Fibroblast of upper back skin (primary cell): Measurements from ENCODE around the gene B3GAT3.
A peak's percentile ranks its signal among the peaks of the same experiment; 100 is the strongest.
"Not testable (repeated sequence)": the region's sequence is repeated elsewhere in the genome, so short reads cannot be mapped to it uniquely, and the experiment has no call there.

Source experiments
- DNase-seq: peaks from one replicate; pipeline ENCODE4 v3.0.0-alpha.2; 2013

The B3GAT3 gene

DNA sequence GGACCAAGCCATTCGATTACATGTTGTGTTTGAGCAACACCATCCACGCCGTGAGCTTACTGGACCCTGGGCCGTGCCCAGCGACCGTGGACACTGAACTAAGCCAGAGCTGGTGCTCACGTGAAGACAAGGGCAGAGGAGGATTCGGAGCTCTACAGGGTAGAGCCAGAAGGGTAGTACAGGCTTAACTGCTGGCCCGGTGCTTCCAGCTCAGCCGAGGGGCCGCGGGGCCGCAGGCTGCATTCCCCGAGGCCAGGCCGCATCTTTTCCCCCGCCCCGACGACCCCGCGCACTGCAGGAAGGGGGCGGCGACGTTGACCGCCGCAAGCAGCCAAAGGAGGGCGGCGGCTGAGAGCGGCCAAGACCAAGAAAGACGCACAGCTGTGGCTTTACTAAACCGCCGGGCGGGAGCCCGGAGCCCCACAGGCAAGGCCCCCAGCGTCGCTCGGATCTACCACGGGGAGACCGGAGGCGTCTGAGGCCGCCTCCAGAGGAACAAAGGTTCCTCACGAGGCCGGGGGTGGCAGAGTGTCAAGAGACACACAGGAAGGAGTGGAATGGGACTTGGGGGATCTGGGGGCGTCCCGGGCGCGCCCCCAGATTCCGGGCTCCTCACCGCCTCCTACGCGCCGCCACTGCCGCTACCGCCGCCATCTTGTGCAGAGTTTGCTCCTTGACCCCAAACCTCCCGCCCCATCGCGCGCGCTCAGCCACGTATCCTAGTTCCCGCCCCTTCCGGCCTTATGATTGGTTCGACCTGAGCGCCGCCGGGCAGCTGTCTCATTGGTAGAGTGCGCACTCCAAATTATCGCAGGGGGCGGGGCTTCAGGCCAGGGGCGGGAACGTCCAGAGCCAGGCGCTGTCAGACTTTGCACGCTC, 24.4 kb upstream of the B3GAT3 start, which contains the start of gene GANAB:
Gene GANAB, minus strand, starts transcription at position 668 of the 879 bp plus-strand sequence. Its CDS starts 14 bp downstream, at position 654.
- peak; percentile 97 for DNase-seq

DNA sequence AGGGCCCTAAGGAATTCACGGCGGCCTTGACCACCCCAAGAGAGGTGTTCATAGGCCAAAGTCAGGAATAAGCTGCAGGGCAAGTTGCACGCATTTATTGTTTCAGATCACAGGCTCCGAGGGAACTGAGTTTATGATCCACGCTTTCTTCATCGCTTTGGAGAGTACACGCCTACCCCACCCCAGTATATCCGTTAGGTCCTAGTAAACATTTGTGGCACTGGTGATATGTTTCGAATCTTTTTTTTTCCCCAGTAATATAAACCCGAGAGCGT, 23.8 kb upstream of the B3GAT3 start:
- no peak for DNase-seq

DNA sequence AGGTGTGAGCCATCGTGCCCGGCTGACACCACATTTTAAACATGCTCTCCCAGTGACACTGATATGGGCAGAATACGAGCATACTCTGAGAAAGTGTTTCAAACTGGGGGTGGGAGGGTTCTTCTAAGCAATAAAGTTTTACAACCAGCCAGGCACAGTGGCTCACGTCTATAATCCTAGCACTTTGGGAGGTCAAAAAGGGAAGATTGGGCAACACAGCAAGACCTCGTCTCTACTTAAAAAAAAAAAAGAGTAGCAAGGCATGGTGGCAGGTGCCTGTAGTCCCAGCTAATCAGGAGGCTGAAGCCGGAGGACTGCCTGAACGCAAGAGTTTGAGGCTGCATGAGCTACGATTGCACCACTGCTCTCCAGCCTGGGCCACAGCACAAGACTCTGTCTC, 22.4 kb upstream of the B3GAT3 start:
- DNase-seq: no peak

DNA sequence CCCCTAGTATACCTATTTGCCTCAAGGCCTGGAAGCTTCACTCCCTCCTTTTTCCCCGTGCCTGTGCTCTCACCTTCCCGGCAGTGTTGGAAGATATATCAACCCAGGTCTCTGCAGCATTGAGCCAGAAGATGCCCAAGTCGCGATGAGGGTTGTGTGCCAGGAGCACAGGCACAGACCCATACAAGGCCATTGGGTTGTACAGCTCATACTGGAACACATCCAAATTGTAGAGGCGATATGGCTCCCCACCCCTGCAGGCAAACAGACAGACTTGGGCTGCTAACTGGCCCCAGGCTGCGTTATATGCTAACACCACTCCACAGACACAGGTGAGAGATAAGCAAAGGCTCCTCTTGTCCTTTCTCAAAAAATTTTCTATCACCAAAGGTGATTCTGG, 10.7 kb upstream of the B3GAT3 start:
- no peak for DNase-seq

DNA sequence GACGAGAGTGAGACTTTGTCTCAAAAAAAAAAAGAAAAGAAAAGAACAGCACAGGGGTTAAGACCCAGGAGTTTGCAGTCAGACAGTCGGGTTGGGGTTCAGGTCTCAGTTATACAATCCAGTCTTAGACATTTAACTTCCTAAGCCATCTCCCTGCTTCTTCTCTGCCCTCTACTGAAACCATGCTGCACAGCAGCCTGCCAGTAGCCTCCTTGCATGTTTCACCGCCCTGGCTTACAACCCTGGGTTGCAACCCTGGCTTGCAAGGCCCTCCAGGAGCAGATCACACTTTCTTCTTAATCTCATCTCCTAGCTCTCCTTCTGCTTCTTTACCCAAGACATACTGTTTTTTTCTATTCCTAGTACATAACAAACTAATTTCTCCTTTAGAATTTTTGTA, 5.9 kb upstream of the B3GAT3 start:
- no peak for DNase-seq

DNA sequence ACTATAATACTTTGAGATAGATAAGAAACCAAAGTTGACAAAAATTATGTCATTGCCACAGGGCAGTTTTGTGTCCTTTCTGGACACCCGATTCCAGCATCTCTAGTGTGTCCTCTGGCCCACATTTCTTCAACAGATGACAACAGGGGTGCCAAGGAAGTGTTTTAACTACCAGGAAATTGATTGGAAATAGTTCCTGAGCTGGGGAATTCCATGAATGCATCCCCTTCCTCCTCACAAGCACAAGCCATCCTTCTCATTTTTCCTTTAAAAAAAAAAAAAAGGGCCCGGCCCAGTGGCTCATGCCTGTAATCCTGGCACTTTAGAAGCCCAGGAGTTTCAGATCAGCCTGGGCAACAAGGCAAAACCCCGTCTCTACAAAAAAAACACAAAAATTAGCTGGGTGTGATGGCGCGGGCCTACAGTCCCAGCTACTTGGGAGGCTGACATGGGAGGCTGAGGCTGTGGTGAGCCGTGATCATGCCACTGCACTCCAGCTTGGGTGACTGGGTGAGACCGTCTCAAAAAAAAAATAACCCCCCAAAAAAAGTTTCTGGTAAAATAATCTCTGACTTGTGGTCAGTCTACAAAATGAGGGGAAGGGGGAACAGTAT, 797 bp upstream of the B3GAT3 start:
- DNase-seq: peak; percentile 10

DNA sequence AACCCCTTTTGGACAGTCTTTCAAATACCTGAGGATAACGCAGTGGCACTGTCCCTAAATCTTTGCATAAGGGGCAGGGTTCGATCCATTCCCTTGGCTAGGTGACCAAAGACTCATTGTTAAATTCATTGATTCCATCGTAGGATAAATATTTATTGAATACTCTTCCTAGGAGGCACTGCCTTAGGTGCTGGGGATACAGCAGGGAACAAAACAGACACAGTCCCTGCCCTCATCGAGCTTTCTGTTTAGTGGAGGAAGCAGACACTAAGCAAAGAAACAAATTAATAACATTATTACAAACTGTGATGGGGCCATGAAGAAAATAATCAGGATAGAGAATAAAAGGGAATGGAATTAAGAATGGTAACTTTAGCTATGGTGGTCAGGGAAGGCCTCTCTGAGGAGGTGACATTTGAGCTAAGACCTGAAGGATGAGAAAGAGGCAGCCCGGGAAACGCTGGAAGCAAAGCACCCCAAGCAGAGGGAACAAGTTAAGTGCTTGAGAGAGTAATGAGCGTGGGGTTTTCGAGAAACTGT, 689 bp downstream of the B3GAT3 start:
- DNase-seq: no peak

DNA sequence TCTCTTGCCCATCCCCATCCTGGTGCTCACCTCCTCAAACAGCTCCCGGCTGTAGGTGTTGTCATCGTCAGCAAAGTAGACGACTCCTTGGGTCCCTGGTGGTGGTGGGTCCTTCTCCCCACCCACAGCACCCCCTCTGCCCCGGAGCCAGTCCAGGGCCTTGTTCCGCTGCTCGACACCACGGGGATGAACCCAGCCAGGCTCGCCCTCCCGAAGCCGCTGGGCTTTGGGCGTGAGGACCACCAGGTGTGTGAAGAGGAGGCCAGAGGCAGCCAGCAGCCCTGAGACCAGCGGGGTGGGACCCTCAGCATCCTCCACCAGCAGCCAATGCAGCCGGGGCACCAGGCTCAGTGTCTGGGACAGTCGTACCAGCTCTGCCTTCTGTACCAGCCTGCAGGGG, 4.8 kb downstream of the B3GAT3 start:
- not testable (repeated sequence) for DNase-seq

DNA sequence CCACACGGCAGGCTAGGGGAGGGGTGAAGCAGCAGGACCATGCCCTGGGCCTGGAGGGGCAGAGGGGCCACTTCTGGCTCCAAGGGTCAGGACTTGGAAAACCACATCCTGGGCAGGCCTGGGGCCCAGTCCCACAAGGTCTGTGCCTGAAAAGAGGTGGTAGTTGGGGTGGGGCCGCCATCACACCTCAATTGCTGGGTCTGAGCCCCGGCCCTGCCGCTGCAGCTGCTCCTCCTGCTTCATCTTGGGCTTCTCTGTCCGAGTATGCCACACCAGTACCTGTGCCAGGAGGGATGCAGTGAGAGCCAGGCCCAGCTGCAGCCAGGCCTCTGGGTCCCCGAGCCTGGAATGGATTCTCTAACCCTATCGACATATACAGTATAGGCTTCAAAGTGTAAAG, 6.3 kb downstream of the B3GAT3 start:
- no peak for DNase-seq

DNA sequence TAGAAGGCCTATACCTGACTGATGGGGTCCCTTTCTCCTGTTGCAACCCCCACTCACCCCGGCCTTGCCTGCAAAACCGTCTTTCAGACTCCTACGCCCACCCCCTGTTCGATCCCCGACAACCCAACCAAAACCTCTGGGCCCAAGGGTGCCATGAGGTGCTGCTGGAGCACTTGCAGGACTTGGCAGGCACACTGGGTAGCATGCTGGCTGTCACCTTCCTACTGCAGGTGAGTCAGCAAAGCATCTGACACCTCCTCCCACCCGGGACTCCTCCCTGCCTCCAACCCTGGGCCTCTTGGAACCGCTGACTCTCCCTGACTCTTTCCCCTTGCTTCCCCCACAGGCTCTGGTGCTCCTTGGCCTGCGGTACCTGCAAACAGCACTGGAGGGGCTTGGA, 7.5 kb downstream of the B3GAT3 start:
- DNase-seq: no peak

DNA sequence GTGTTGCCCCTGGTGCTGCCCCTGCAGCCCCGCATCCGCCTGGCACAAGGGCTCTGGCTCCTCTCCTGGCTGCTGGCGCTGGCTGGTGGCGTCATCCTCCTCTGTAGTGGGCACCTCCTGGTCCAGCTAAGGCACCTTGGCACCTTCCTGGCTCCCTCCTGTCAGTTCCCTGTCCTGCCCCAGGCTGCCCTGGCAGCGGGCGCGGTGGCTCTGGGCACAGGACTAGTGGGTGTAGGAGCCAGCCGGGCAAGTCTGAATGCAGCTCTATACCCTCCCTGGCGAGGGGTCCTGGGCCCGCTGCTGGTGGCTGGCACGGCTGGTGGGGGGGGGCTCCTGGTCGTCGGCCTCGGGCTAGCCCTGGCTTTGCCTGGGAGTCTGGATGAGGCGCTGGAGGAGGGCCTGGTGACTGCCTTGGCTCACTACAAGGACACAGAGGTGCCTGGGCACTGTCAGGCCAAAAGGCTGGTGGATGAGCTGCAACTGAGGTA, 8.5 kb downstream of the B3GAT3 start:
- DNase-seq: no peak

DNA sequence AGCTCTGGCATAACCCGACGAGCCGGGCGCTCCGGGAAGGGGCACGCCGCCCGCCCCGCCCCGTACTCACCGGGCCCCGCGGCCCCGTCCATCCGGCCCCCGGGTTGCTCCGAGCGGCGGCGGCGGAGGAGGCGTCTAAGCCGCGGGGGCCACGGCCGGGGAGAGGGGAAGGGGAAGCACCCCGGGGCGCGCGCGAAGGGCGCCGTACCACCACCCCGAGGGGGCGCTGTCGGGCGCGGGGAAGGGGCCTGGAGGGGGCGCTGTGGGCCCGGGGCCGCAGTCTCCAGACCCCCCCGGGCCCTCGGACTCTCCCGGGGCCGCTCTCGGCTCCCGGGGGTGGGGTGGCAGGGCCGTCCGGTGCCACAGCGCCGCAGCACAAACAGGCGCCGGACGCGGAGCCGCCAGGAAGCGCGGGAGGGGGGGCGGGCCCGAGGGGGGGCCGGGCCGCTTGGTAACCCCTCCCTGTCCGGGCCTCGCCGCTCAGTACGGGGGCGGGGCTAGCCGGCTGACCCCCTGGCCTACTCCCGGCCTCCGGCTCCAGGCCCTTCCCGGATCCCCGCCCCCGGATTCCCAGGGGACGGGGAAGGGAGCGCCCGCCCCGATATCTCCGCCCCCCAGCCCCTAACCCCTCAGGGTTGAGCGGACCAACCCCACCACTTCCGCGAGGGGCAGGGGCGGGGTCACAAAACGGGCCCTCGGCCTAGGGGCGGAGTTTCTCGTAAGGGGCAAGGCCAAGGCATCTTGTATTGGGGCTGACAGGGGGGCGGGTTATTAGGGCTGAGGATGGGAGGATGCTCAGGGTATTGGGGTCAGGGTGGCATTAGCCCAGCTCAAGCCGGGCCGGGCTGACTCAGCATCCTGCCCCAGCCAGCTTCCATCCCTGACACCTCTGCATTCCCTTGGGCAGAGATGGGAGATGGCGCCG, 9.2 kb downstream of the B3GAT3 start, which contains the start of the genes EML3 and ROM1:
Gene EML3, minus strand, starts transcription at position 410 of the 925 bp plus-strand sequence. Its CDS starts 318 bp downstream, at position 92.
Gene ROM1, plus strand, starts transcription at position 892 of the 925 bp plus-strand sequence. Its CDS starts 25 bp downstream, at position 917.
- DNase-seq: peak; percentile 76

DNA sequence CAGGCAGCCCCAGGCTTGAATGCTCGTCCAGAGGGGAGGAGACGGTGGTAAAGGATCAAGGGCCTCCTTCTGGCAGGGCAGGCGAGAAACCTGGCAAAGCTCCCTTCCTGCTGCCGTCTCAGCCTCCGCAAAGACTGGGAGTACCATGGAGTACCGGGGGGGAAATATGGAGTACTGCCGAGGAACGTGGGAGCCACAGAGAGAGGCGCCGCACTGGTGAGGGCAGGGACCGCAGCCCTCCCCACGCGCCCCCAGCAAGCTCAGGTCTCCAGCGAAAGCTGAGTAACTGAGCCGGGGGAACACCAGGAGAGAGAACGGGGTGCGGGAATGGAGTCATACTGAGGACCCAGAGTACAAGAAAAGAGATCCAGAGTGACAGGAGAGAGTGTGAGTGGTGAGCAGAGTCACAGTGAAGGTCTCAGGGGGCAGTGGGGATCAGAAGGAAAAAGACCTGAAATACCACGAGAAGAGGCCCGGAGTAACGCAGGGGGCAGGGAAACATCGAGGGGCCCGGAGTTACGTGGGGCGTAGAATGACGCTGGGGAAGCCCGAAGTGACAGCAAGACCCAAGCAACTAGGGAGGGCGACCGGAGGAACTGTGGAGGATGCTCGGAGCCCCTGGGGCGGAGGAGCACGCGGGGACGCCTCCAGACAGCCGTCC, 10.0 kb downstream of the B3GAT3 start:
- peak; percentile 65 for DNase-seq

DNA sequence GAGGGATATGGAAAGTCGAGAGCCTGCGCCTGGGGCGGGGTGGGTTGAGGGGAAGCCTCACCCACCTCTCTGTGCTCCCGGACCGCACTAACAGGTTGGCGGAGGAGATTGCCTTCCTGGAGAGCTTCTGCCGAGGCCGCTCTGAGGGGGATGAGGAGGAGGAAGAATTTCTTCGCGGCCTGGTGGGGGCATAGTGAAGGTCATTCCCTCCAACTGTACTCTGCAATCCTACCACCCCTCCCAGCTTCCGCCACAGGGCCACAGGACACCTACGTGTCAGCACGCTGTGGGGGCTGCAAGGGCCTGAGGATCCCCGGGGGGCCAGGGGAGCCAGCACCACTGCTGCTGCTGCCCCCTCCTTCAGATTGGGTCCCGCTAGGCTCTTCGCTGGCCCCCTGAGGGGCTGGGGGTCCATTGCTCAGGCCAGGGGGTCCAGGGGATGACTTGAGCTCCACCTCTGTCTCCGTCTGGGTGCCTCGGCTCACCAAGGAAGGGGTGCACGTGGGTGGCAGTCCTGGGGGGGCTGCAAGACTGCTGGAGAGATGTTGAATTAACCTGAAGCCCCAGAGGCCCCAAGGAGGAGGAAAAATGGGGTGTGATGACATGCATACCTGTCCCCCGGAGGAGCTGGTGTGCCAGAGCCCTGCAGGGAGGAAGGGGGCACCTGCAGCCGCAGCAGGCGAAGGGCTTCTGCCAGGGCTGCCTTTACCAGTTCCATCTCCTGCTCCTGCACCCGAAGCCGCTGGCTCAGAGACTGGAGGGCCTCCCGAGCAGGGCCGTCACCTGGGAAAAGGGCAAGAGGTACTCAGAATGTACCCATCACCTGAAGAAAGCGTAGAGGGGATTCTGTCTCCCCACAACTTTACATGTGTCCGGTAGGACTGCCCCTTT, 10.7 kb downstream of the B3GAT3 start:
- DNase-seq: no peak

DNA sequence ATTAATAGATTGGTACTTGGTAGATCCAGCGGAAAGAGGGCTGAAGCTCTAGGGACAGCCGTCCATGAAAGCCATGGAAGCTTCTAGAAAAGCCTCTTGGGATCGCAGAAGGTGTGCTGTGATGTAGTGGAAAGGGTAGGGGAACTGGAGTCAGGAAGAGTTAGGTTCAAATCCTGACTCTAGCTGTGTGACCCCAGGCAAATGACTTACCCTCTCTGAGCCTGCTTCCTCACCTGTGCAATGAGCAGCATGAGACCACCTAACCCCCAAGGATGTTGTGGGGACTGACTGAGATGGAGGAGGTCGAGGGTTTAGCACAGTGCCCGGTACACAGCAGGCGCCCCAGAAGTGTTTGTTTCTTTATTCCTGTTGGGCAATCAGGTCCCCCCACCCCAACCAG, 11.4 kb downstream of the B3GAT3 start:
- no peak for DNase-seq

DNA sequence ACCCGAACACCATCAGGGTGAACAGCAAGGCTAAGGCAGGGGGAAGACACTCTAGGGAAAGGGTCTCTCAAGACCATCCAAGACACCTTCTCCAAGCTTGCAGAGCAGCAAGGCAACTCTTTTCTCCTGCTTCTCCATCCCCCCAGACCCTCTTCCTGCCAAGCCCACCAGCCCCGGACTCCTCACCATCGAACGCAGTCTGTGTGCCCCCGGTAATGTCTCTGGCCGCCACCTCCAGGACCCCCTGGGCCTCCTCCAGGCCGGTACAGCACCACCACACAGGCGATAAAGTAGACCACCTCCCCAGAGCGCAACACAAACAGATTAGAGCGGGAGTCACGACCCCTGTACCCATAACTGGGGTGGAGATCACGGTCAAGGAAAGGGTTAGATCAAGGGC, 13.0 kb downstream of the B3GAT3 start:
- no peak for DNase-seq

DNA sequence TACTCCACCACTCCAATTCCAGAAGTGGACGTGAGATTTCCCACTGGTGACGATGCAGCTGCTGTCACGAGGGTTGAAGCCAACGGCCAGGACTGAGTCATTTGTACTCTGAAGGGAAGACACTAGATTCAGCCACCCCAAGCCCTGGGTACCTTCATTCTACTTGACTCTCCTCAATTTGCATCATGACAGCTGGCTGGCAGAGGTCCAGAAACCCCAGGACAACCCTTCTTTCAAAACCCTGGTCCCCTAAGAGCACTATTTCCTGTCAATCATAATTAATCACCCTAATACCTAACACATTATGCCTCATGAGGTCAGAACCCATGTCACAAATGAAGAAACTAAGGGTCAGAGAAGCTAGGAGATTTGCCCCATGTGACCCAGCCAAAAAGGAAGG, 14.1 kb downstream of the B3GAT3 start:
- DNase-seq: no peak

DNA sequence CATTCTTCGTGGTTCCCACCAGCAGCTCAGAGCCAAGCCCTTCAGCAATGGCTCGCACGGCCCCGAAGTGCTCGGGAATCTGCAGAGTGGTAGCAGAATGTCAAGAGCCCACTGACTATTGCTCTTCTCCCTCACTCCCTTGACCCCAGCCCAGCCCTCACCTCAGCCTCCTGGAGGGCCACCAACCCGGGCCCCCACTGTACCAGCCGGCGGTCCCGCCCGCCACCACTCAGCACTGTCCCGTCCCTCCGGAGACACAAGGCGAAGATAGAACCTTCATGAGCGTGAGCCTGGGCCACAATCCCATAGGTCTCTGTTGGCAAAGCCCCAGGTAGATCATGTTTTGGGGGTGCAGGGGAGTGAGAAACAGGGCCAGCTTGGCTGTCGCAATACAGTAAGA, 15.9 kb downstream of the B3GAT3 start:
- DNase-seq: no peak

DNA sequence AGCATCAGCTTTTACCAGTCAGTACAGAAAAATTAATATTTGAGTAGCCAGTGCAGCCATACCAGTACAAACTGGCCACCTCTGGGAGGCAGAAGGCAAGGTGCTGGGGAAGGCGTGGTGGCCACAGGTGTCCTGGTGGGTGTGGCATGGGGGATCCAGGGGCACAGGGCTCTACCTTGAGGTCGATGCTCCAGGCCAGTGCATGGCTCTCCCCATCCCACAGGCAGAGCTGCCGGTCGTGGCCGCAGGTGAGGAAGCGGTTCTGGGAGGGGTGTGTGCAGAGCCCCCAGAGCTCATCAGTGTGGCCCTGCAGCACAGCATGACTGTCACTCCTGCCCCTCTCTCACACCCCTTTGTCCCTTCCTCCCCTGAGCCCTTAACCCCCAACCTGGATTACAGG, 16.3 kb downstream of the B3GAT3 start:
- no peak for DNase-seq

DNA sequence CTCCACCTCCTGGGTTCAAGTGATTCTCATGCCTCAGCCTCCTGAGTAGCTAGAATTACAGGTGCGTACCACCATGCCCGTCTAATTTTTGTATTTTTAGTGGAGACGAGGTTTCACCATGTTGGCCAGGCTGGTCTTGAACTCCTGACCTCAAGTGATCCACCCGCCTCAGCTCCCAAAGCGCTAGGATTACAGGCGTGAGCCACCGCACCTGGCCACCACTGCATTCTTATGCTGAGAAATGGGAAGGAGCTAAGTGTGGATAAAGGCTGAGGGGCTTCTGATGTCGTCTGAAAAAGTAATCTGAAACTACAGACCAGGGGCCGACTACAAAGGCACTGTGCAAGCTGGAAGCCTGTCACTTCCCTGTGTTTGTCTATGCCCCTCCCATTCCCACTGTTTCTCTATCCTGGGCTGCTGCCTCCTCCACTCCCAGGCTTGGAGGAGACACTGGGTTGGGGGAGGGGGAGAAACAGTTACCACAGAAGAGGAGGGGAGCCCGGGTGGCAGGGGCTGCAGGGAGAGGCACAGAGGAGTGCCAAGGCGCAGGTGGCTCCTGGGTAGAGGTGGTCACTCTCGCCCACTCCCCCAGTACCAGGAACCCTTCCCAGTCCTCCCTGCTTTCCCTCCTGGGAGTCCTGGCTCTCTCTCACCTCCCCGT, 17.2 kb downstream of the B3GAT3 start:
- no peak for DNase-seq
